Lung (tissue), 12 donors: ENCODE data around the gene SS18L1. TPM values are rescaled to one million over a fixed set of nuclear protein-coding genes. Genes with fewer than 3 reads are reported as not detected.

ENCODE experiments used
- ATAC-seq: fragments of 200-7000 bp; cut with Tn5 transposase; one replicate; pipeline ENCODE4 v1.9.1; 2020; ENCODE audit warnings: moderate number of reproducible peaks; ENCODE audit not compliant: insufficient read depth, low FRiP score
- DNase-seq, 3 donors: peaks; one replicate each; pipeline ENCODE4 v3.0.0-alpha.2; 2013 to 2017
- H3K27ac ChIP-seq, 2 donors: one replicate each; pipeline ENCODE4 v1.5.1; 2013; ENCODE audit warnings: mild to moderate bottlenecking in 2 of 2, moderate library complexity in 2 of 2, control low read depth in 1 of 2, inconsistent platforms in 1 of 2, low read depth in 1 of 2, low read length in 1 of 2
- H3K27me3 ChIP-seq, 3 donors: one replicate each; pipeline ENCODE4 v1.5.1; 2013; ENCODE audit warnings: low read length in 2 of 3; ENCODE audit not compliant: control insufficient read depth in 3 of 3, insufficient read depth in 3 of 3
- H3K36me3 ChIP-seq, 4 donors: one replicate each; pipeline ENCODE4 v1.5.1; 2013; ENCODE audit warnings: low read length in 4 of 4, mild to moderate bottlenecking in 1 of 4, moderate library complexity in 1 of 4; ENCODE audit not compliant: control insufficient read depth in 4 of 4, insufficient read depth in 4 of 4
- H3K4me1 ChIP-seq, 5 donors: one replicate each; pipeline ENCODE4 v1.5.1; 2013; ENCODE audit warnings: low read length in 5 of 5, mild to moderate bottlenecking in 2 of 5, moderate library complexity in 1 of 5; ENCODE audit not compliant: control insufficient read depth in 5 of 5, insufficient read depth in 5 of 5
- H3K4me3 ChIP-seq: one replicate; pipeline ENCODE4 v1.5.1; 2013; ENCODE audit warnings: mild to moderate bottlenecking, control low read depth, moderate library complexity
- H3K9ac ChIP-seq, 2 donors: one replicate each; pipeline ENCODE4 v1.5.1; 2013; ENCODE audit warnings: low read length in 2 of 2, control low read depth in 1 of 2; ENCODE audit not compliant: insufficient read depth in 1 of 2
- H3K9me3 ChIP-seq, 4 donors: one replicate each; pipeline ENCODE4 v1.5.1; 2013; ENCODE audit warnings: low read length in 3 of 4, mild to moderate bottlenecking in 1 of 4, moderate library complexity in 1 of 4; ENCODE audit not compliant: control insufficient read depth in 4 of 4, insufficient read depth in 3 of 4
- CTCF ChIP-seq: IDR thresholded peaks from 2 replicates; pipeline ENCODE4 v1.5.1; 2012; ENCODE audit warnings: mild to moderate bottlenecking; ENCODE audit errors: control extremely low read depth, extremely low read depth
- WGBS, 2 donors: extraction: QIAGEN DNeasy Blood & Tissue Kit; methylation state at CpG; one replicate each; pipeline ENCODE4 v1.1.7; 2013; 5-methylcytosine and 5-hydroxymethylcytosine counted together
- polyA plus RNA-seq, 2 donors: library from polyadenylated mRNA; stranded (reverse); fragments of 200-250 nt; gene quantifications; one replicate each; pipeline ENCODE4 v1.2.1, GENCODE V29; 2013
- total RNA-seq, 2 donors: library from RNA; depleted of rRNA in 1 of 2; stranded (reverse); fragments of >200 nt in 1 of 2; gene quantifications; one replicate each; pipeline ENCODE4 v1.2.1, GENCODE V29; 2014 to 2021
- donor health status: control.
- donor health status: control.
- donor health status: Bipolar disorder and iron deficiency.
- donor health status: healthy.
- donor health status: DM: yes; HTN: yes; CAD: no.

The SS18L1 gene
- total and polyA plus RNA-seq, 4 donors = 7.2 to 24.1 (median 14.9) TPM

- Histone ChIP-seq H3K4me3 (no peak overlapping the region), H3K27ac (no peak overlapping the region), H3K9ac (no peak overlapping the region), H3K36me3 (no peaks in the 10 kb centered on the region), H3K9me3 (peaks cover 0 to 33% (median 3%) of the 10 kb centered on the region in 4 donors), H3K4me1 (no peaks in the 10 kb centered on the region), H3K27me3 (no peaks in the 10 kb centered on the region)
- ATAC-seq (no peak), DNase-seq (no peak)
- no peak for TF ChIP-seq CTCF
- 73 to 82% methylated on average over 16 of the region's 16 CpGs for WGBS, 2 donors
Observed at GRCh38 chr20:62097881-62098407, 45.6 kb upstream of the SS18L1 start.

- Histone ChIP-seq H3K4me3 (no peak overlapping the region), H3K4me1 (no peaks in the 10 kb centered on the region), H3K36me3 (no peaks in the 10 kb centered on the region), H3K9ac (no peak overlapping the region), H3K27me3 (peaks cover 0 to 3% (median 0%) of the 10 kb centered on the region in 3 donors), H3K27ac (no peak overlapping the region), H3K9me3 (peaks cover 0 to 55% (median 6%) of the 10 kb centered on the region in 4 donors)
- 91 to 92% methylated on average over 4 of the region's 4 CpGs for WGBS, 2 donors
- no peak for ATAC-seq
- TF ChIP-seq CTCF = no peak
- no peak for DNase-seq
Observed at GRCh38 chr20:62101078-62101477, 42.5 kb upstream of the SS18L1 start.

GRCh38 chr20:62103508-62104233 lies 39.9 kb upstream of the SS18L1 start:
- no peaks in the 10 kb centered on the region for H3K4me1 ChIP-seq
- 64 to 81% methylated on average over 21 of the region's 21 CpGs for WGBS, 2 donors
- no peak overlapping the region for H3K4me3 ChIP-seq
- no peak for DNase-seq
- no peak for TF ChIP-seq CTCF
- no peak overlapping the region for H3K9ac ChIP-seq
- no peak for ATAC-seq
- H3K36me3 ChIP-seq = no peaks in the 10 kb centered on the region
- H3K27ac ChIP-seq = no peak overlapping the region
- peaks cover 0 to 75% (median 8%) of the 10 kb centered on the region in 4 donors for H3K9me3 ChIP-seq
- H3K27me3 ChIP-seq = peaks cover 0 to 3% (median 0%) of the 10 kb centered on the region in 3 donors
